Measurements from ENCODE around the gene GATA5.

GATA5 gene

GRCh38 chr20:62500237-62500864, 24.6 kb upstream of the GATA5 start:
- no peak for DNase-seq (ENCODE audit: low read depth)
- H3K4me3 ChIP-seq (ENCODE audit: low read depth, low read length): no peak overlapping the region
- peak; percentile 87 for TF ChIP-seq CTCF (IDR thresholded peaks at IDR 0.05; ENCODE audit: control insufficient read depth, extremely low read depth, insufficient read depth)

- H3K4me3 ChIP-seq (ENCODE audit: low read depth, low read length): no peak overlapping the region
- TF ChIP-seq CTCF (IDR thresholded peaks at IDR 0.05; ENCODE audit: control insufficient read depth, extremely low read depth, insufficient read depth): no peak
- DNase-seq (ENCODE audit: low read depth): no peak
These were observed 24.0 kb upstream of the GATA5 start for GRCh38 chr20:62499758-62500236.

- no peak for TF ChIP-seq CTCF (IDR thresholded peaks at IDR 0.05; ENCODE audit: control insufficient read depth, extremely low read depth, insufficient read depth)
- no peak for DNase-seq (ENCODE audit: low read depth)
- no peak overlapping the region for H3K4me3 ChIP-seq (ENCODE audit: low read depth, low read length)
These were observed 23.1 kb upstream of the GATA5 start for GRCh38 chr20:62498874-62499273.

GRCh38 chr20:62496568-62497218, 20.9 kb upstream of the GATA5 start:
- H3K4me3 ChIP-seq (ENCODE audit: low read depth, low read length): no peak overlapping the region
- no peak for DNase-seq (ENCODE audit: low read depth)
- TF ChIP-seq CTCF (IDR thresholded peaks at IDR 0.05; ENCODE audit: control insufficient read depth, extremely low read depth, insufficient read depth): peak; percentile 59

GRCh38 chr20:62495749-62496567, 20.2 kb upstream of the GATA5 start:
- DNase-seq (ENCODE audit: low read depth): no peak
- H3K4me3 ChIP-seq (ENCODE audit: low read depth, low read length): no peak overlapping the region
- TF ChIP-seq CTCF (IDR thresholded peaks at IDR 0.05; ENCODE audit: control insufficient read depth, extremely low read depth, insufficient read depth): no peak

- no peak overlapping the region for H3K4me3 ChIP-seq (ENCODE audit: low read depth, low read length)
- TF ChIP-seq CTCF (IDR thresholded peaks at IDR 0.05; ENCODE audit: control insufficient read depth, extremely low read depth, insufficient read depth): no peak
- DNase-seq (ENCODE audit: low read depth): no peak
These were observed 19.4 kb upstream of the GATA5 start for GRCh38 chr20:62494980-62495748.
